Measurements from ENCODE around the gene CHST13. TPM values are rescaled to one million over a fixed set of nuclear protein-coding genes. Genes with fewer than 3 reads are reported as not detected.

Gene CHST13
- total and polyA plus RNA-seq, 2 of the 4 experiments (the other 2 are of a cell fraction) = not detected

DNA sequence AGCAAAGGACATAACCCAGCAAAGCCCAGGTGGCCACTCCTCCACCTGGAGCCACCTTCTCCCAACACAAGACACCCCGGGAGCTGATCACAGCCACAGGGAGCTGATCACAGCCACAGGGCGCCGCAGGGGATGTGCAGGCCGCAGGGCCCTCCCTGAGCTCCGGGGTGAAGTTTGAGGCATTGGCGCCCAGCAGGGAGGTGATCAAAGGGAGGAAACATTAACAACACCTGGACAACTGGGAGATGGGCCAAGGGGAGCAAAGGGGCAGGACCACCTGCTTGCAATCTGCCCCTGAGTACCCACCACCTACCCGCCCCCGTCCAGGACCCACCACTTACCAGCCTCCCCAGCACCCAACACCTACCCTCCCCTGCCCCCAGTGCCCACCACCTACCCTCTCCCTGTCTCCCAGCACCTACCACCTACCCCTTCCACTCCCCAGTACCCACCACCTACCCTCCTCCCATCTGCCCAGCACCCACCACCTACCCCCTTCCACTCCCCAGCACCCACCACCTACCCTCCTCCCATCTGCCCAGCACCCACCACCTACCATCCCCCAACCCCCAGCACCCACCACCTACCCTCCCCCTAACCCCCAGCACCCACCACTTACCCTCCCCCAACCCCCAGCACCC is 8.8 kb upstream of the CHST13 start:
- in situ Hi-C loops (cut with MboI; ENCODE audit: low sequenced_read_pairs) (no loop called here), intact Hi-C loops (cut with micrococcal nuclease) (no loop called here), dilution Hi-C loops (cut with HindIII; ENCODE audit: low sequenced_read_pairs, unreplicated experiment) (no loop called here)
- Histone ChIP-seq H2BK15ac (ENCODE audit: low read depth, low read length) (no peak overlapping the region), H3K4ac (ENCODE audit: low read depth, low read length) (no peak overlapping the region), H3K4me3 (ENCODE audit: insufficient read depth, low read depth, low read length) (no peak overlapping the region), H2BK120ac (ENCODE audit: low read depth, low read length) (no peak overlapping the region), H3K4me2 (ENCODE audit: low read depth, low read length) (no peak overlapping the region), H2BK20ac (ENCODE audit: low read depth, low read length) (no peak overlapping the region), H2BK5ac (ENCODE audit: low read depth, low read length, poor library complexity, severe bottlenecking) (no peak overlapping the region), H3K23ac (ENCODE audit: low read depth, low read length) (no peak overlapping the region), H2AFZ (replicated peaks; ENCODE audit: low read length, poor library complexity) (peak overlapping the region; percentile 58), H3K36me3 (ENCODE audit: control insufficient read depth, insufficient read depth, low read length) (no peaks in the 10 kb centered on the region), H2AK9ac (replicated peaks; ENCODE audit: low read depth, low read length, poor library complexity) (no peak overlapping the region), H4K8ac (ENCODE audit: low read depth in 2 of 2, low read length in 2 of 2) (no peak overlapping the region), H4K20me1 (ENCODE audit: insufficient read depth, low read length) (no peaks in the 10 kb centered on the region), H4K5ac (ENCODE audit: low read depth, low read length) (no peak overlapping the region), H2AK5ac (ENCODE audit: low read depth, low read length) (no peak overlapping the region), H3K9me1 (ENCODE audit: insufficient read depth, low read length) (no peaks in the 10 kb centered on the region), H3K4me1 (ENCODE audit: control insufficient read depth, insufficient read depth, low read length) (no peaks in the 10 kb centered on the region), H3K56ac (ENCODE audit: extremely low read depth, insufficient read depth, low read length) (no peak overlapping the region), H3K14ac (replicated peaks; ENCODE audit: low read depth, low read length) (no peak overlapping the region), H3K9ac (ENCODE audit: low read depth, low read length) (no peak overlapping the region), H4K91ac (ENCODE audit: insufficient read depth, low read depth, low read length) (no peak overlapping the region), H3K9me3 (ENCODE audit: control insufficient read depth, insufficient read depth, low read length) (no peaks in the 10 kb centered on the region), H3K18ac (ENCODE audit: low read depth, low read length) (no peak overlapping the region), H3K27me3 (ENCODE audit: control insufficient read depth, insufficient read depth, low read length) (peaks cover 41% of the 10 kb centered on the region), H3K27ac (ENCODE audit: insufficient read depth, low read length) (no peak overlapping the region), H3K79me1 (ENCODE audit: low read depth in 1 of 2, low read length in 2 of 2) (no peaks in the 10 kb centered on the region)
- WGBS, 2 experiments (ENCODE audit: extremely low coverage in 2 of 2, insufficient read length in 1 of 2) = 58% methylated on average over 2 of the region's 8 CpGs; no CpG with 5 or more reads in 1 of the 2 experiments
- no TSS peak for BruUV-seq (replicated peaks)
- DNase-seq (no peak), ATAC-seq (ENCODE audit: low read depth) (no peak)
- ChIA-PET CTCF (no interaction called here), POLR2A (ENCODE audit: unreplicated experiment) (no interaction called here)
- TF ChIP-seq CTCF (conservative IDR thresholded peaks at IDR 0.05; ENCODE audit: low read depth, low read length) = no peak
- no peak for TF ChIP-seq SMC3 (IDR thresholded peaks at IDR 0.05; ENCODE audit: low read depth, low read length)
- TF ChIP-seq POLR2A (IDR thresholded peaks at IDR 0.05; ENCODE audit: low read depth, low read length) = no peak
- TF ChIP-seq USF2 (IDR thresholded peaks at IDR 0.05; ENCODE audit: low read depth, low read length) = no peak
